Measurements from ENCODE around the gene MTMR12.

The MTMR12 gene

DNA sequence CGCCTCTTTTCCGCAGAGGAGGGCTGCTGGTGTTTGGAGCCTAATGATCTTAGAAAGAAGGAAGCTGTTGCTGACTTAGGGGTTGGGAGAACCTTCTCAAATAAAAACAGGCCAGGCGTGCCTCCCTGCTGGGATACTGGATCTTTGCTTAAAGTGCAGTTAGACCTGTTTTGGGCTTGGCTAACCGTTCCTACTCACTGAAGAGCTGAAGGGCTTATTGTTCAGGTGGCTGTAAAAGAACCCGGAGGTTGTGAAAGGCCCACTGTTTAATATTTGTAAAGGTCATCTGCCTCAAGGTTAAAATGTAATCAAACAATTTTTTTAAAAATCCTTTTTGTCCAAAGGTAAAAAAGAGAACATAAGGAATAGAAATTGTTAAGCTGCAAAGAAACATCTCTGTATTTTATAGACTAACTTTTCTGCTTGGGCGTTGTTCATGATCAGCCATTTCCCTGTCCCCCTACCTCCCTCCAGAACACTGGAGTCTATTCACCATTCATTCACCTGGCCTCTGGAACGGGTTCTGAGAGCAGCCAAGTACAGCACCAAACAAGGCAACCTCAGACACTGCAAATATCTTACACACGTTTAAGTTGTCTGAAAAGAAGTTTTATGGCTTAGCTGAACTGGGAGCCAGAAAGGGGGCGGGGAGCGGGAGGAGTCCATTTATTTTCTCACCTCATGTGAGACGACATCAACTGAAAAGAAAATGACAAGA, 18.6 kb upstream of the MTMR12 start:
- no peak for TF ChIP-seq TCF12 (IDR thresholded peaks at IDR 0.05; ENCODE audit: low read depth)
- no peak for TF ChIP-seq FOXM1 (IDR thresholded peaks at IDR 0.05; ENCODE audit: borderline replicate concordance, low read depth)
- no peak for TF ChIP-seq CREB1 (IDR thresholded peaks at IDR 0.05; ENCODE audit: low read depth)
- TF ChIP-seq, protein P1, sequence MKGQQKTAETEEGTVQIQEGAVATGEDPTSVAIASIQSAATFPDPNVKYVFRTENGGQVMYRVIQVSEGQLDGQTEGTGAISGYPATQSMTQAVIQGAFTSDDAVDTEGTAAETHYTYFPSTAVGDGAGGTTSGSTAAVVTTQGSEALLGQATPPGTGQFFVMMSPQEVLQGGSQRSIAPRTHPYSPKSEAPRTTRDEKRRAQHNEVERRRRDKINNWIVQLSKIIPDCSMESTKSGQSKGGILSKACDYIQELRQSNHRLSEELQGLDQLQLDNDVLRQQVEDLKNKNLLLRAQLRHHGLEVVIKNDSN (IDR thresholded peaks at IDR 0.05) = no peak
- no peak for TF ChIP-seq TAF1 (IDR thresholded peaks at IDR 0.05; ENCODE audit: low read depth)
- no peak for TF ChIP-seq TEAD4 (IDR thresholded peaks at IDR 0.05)
- no peak for TF ChIP-seq NFIC (IDR thresholded peaks at IDR 0.05)
- no peak for TF ChIP-seq EGR1 (IDR thresholded peaks at IDR 0.05)
- TF ChIP-seq ZBTB7A (IDR thresholded peaks at IDR 0.05; ENCODE audit: low read depth) = no peak
- TF ChIP-seq, protein P2, sequence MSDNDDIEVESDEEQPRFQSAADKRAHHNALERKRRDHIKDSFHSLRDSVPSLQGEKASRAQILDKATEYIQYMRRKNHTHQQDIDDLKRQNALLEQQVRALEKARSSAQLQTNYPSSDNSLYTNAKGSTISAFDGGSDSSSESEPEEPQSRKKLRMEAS (IDR thresholded peaks at IDR 0.05) = no peak
- TF ChIP-seq EP300 (IDR thresholded peaks at IDR 0.05; ENCODE audit: borderline replicate concordance) = no peak
- TF ChIP-seq RAD21 (IDR thresholded peaks at IDR 0.05; ENCODE audit: low read depth) = no peak
- no peak; the same call in 1 of the 2 replicates for TF ChIP-seq CEBPB (IDR thresholded peaks at IDR 0.05)
- TF ChIP-seq, protein P3, sequence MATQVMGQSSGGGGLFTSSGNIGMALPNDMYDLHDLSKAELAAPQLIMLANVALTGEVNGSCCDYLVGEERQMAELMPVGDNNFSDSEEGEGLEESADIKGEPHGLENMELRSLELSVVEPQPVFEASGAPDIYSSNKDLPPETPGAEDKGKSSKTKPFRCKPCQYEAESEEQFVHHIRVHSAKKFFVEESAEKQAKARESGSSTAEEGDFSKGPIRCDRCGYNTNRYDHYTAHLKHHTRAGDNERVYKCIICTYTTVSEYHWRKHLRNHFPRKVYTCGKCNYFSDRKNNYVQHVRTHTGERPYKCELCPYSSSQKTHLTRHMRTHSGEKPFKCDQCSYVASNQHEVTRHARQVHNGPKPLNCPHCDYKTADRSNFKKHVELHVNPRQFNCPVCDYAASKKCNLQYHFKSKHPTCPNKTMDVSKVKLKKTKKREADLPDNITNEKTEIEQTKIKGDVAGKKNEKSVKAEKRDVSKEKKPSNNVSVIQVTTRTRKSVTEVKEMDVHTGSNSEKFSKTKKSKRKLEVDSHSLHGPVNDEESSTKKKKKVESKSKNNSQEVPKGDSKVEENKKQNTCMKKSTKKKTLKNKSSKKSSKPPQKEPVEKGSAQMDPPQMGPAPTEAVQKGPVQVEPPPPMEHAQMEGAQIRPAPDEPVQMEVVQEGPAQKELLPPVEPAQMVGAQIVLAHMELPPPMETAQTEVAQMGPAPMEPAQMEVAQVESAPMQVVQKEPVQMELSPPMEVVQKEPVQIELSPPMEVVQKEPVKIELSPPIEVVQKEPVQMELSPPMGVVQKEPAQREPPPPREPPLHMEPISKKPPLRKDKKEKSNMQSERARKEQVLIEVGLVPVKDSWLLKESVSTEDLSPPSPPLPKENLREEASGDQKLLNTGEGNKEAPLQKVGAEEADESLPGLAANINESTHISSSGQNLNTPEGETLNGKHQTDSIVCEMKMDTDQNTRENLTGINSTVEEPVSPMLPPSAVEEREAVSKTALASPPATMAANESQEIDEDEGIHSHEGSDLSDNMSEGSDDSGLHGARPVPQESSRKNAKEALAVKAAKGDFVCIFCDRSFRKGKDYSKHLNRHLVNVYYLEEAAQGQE (IDR thresholded peaks at IDR 0.05; ENCODE audit: low read depth) = no peak
- no peak for TF ChIP-seq YY1 (IDR thresholded peaks at IDR 0.05; ENCODE audit: low read depth)

DNA sequence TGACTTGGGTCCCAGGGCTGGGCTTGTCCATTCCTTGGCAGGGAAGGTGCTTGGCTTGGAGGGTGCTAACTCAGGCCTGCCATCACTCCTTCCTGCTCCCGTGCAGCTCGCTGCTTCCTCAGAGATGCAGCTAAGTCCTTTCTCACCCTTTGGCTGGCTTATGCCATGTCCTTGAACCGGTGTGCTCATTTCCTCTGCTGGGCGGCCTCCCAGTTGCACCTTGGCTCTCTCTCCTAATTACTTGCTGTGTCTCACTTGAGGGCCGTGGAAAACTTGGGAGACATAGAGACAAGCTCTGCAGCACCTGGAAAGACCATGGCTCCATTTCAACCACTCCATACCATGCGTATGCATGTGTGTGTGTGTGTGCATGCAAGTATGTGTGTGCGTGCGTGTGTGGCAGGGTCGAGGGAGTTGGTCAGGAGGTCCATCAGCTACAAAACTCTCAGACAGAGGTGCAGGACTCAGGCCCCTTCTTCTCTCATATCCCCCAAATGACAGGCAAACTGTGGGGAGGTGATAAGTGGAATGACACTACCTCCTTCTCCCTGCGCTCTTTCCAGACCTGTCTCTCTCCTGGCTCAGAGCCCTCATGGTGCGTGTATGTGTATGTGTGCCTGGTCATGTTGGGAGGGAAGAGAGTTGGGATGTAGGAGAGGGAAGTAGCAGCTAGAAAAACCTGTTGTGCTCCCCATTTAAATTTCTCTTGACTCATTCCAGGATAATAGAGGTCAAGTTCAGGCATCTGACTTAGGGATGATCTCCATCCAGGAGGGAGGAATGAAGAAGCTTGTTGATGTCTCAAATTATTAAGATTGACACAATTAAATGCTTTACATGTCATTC, 17.6 kb upstream of the MTMR12 start:
- TF ChIP-seq TCF12 (IDR thresholded peaks at IDR 0.05; ENCODE audit: low read depth) (no peak), TAF1 (IDR thresholded peaks at IDR 0.05; ENCODE audit: low read depth) (no peak), CEBPB (IDR thresholded peaks at IDR 0.05) (no peak), TEAD4 (IDR thresholded peaks at IDR 0.05) (no peak), NFIC (IDR thresholded peaks at IDR 0.05) (no peak), FOXM1 (IDR thresholded peaks at IDR 0.05; ENCODE audit: borderline replicate concordance, low read depth) (no peak), YY1 (IDR thresholded peaks at IDR 0.05; ENCODE audit: low read depth) (no peak)
- TF ChIP-seq, protein P2 (IDR thresholded peaks at IDR 0.05) = no peak
- TF ChIP-seq, protein P1 (IDR thresholded peaks at IDR 0.05) = no peak

GRCh38 chr5:32329395-32329834, 16.7 kb upstream of the MTMR12 start:
- TF ChIP-seq, protein P2 (IDR thresholded peaks at IDR 0.05) = 0 out of 2 replicates have a peak, but pooled peaks have one; percentile 17
- TF ChIP-seq CREB1 (IDR thresholded peaks at IDR 0.05; ENCODE audit: low read depth) (no peak), RAD21 (IDR thresholded peaks at IDR 0.05; ENCODE audit: low read depth) (peak; percentile 93)

DNA sequence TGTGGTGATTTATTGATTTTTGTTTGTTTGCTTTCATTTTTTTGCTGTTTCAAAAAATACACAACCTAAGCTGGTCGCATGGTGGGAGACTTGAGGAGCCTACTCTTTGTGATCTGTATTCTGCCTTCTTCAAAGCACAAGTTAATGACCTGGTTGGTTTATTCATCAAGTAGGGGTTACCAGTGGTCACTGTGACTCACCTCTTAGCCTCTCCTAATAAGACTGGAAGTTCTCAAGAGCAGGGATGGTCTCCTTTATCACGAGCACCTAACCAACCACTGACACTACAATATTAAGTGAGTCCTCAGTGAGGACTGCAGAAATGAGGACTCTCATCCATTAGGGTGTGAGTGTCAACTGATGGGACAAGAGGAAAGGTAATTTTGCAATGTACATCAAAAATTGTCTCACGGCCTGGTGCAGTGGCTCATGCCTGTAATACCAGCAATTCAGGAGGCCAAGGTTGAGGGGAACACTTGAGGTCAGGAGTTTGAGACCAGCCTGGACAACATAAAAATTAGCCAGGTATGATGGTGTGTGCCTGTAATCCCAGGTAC, 13.6 kb upstream of the MTMR12 start:
- TF ChIP-seq TCF12 (IDR thresholded peaks at IDR 0.05; ENCODE audit: low read depth) (no peak), ZBTB7A (IDR thresholded peaks at IDR 0.05; ENCODE audit: low read depth) (no peak), CREB1 (IDR thresholded peaks at IDR 0.05; ENCODE audit: low read depth) (no peak), EP300 (IDR thresholded peaks at IDR 0.05; ENCODE audit: borderline replicate concordance) (no peak), NFIC (IDR thresholded peaks at IDR 0.05) (no peak), EGR1 (IDR thresholded peaks at IDR 0.05) (no peak), CEBPB (IDR thresholded peaks at IDR 0.05) (no peak), FOXM1 (IDR thresholded peaks at IDR 0.05; ENCODE audit: borderline replicate concordance, low read depth) (no peak)

- TF ChIP-seq EGR1 (IDR thresholded peaks at IDR 0.05) = no peak
- TF ChIP-seq, protein P3 (IDR thresholded peaks at IDR 0.05; ENCODE audit: low read depth) = no peak
- no peak for TF ChIP-seq TCF12 (IDR thresholded peaks at IDR 0.05; ENCODE audit: low read depth)
- TF ChIP-seq ZBTB7A (IDR thresholded peaks at IDR 0.05; ENCODE audit: low read depth) = no peak
- TF ChIP-seq TAF1 (IDR thresholded peaks at IDR 0.05; ENCODE audit: low read depth) = no peak
- no peak for TF ChIP-seq CEBPB (IDR thresholded peaks at IDR 0.05)
- TF ChIP-seq YY1 (IDR thresholded peaks at IDR 0.05; ENCODE audit: low read depth) = no peak
- TF ChIP-seq NFIC (IDR thresholded peaks at IDR 0.05) = no peak
- TF ChIP-seq, protein P1 (IDR thresholded peaks at IDR 0.05) = no peak
- TF ChIP-seq RAD21 (IDR thresholded peaks at IDR 0.05; ENCODE audit: low read depth) = no peak
- no peak for TF ChIP-seq EP300 (IDR thresholded peaks at IDR 0.05; ENCODE audit: borderline replicate concordance)
- TF ChIP-seq FOXM1 (IDR thresholded peaks at IDR 0.05; ENCODE audit: borderline replicate concordance, low read depth) = no peak
- no peak for TF ChIP-seq TEAD4 (IDR thresholded peaks at IDR 0.05)
- TF ChIP-seq, protein P2 (IDR thresholded peaks at IDR 0.05) = no peak
- TF ChIP-seq CREB1 (IDR thresholded peaks at IDR 0.05; ENCODE audit: low read depth) = no peak
Measured at GRCh38 chr5:32325616-32326015, 12.9 kb upstream of the MTMR12 start.

Data from Ishikawa (cell line).